HG03442 (cell line): Measurements from ENCODE around the gene RENBP.

Source experiments
- ATAC-seq: cut with Tn5 transposase; IDR thresholded peaks from one replicate; pipeline ENCODE4 v1.9.1; 2021; ENCODE audit warnings: mild to moderate bottlenecking, moderate library complexity; ENCODE audit not compliant: unreplicated experiment

RENBP gene

GRCh38 chrX:153954558-153955227 lies 10.2 kb upstream of the RENBP start:
- ATAC-seq = no peak

- no peak for ATAC-seq
Measured at GRCh38 chrX:153953892-153954557, 9.6 kb upstream of the RENBP start.

DNA sequence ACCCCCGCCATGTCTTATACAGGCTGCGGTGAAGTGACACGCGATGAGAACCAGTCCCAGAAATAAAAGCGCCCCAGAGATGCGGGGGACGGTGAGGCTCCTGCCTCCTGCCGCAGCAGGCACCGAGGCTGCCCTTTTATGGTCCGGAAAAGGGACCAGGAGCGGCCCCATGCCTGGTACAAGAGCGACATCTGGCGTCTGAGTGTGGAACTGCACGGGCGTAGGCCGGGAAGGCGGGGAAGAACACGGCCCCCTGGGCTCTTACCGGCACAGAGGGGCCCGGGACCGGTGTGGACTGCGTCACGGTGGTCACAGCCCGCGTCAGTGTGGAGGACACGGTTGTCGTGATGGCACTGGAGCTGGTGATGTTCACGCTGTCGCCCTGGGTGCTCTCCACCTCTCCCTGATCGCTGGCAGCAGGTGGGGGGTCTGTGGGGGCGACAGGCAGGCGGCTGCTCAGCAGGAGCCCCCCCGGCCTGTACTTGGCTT lies 8.9 kb upstream of the RENBP start:
- ATAC-seq = no peak

DNA sequence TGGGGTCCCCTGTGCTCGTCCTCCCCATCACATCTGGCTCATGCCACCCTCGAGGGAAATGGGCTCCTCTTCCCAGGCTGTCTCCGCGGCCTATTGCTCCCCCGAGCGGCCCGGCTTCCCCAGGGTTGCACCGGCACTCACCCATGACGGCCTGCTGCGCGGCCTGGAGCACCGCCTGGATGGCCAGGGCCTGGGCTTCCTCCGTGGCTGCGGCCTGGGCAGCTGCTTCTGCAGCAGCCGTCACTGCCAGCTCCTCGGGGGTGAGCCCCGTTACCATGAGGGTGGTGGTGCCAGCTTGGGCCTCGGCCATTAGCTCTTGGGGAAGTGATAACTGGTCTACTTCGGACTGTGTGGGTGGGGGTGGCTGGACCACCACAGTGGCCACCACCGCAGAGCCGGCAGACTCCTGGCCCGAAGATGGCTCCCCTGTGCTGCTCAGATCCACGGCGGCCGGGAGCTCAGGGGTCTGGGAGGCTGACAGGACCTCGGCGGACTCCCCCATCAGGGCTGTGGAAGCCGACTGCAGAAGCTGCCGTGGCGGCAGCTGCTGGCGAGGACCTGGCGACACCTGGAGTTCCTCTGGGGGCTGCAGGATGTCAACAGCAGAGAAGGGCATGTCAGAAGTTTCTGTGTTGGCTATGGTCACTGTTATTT lies 8.1 kb upstream of the RENBP start:
- ATAC-seq = no peak

DNA sequence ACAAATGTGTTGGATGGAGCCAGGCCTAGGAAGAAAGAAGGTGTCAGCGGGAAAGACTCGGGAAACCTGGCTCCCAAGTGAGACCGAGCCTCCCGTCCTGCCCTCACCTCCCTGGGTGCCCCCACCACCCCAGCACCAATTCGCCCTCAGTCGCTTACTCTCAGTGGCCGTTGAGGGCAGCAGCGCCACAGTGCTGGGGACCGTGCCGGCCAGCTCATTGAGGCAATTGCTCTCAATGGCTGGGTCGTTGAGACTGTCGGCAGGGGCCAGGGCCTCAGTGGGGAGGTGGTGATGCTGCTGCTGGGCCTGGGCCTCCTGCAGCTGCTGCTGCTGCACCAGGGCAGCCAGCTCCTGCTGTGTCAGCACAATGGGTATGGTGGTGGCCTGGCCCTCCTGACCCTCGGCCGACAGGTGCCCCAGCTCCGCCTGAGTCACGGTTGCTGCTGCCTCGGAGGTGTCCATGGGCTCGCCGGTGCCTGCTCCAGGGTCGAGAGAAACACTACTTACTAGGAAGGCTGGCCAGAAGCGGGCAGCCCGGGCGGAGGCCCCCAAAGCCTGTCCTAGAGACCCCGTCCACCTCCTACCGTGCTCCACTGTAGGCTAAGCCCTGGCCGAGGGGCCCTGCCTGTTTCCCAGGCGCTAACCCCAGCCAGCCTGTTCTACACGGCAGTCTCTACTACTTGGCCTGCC lies 7.4 kb upstream of the RENBP start:
- no peak for ATAC-seq

DNA sequence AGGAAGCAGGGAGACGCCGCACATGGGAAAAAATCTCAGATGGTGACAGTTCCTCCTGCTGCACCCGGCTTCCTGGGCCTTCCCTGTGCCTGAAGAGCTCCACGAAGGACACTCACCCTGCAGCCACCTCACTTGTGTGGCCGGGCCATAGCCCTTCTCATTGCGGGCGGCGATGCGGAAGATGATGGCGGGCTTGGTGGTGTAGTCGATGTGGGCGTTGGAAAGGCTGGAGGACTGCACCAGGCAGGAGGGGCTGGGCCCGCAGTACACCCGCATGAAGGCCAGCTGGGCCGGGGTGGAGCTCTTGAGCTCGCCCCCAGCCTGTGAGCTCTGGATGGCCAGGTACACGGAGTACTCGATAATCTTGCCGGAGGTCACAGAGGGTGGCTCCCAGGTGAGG lies 5.7 kb upstream of the RENBP start:
- no peak for ATAC-seq

GRCh38 chrX:153948847-153949805 lies 4.7 kb upstream of the RENBP start:
- ATAC-seq = no peak

- ATAC-seq = no peak
Measured at GRCh38 chrX:153948002-153948466, 3.6 kb upstream of the RENBP start.

- peak; percentile 47 for ATAC-seq
Measured at GRCh38 chrX:153947009-153947769, 2.7 kb upstream of the RENBP start.

- no peak for ATAC-seq
Measured at GRCh38 chrX:153945956-153946943, 1.8 kb upstream of the RENBP start.

DNA sequence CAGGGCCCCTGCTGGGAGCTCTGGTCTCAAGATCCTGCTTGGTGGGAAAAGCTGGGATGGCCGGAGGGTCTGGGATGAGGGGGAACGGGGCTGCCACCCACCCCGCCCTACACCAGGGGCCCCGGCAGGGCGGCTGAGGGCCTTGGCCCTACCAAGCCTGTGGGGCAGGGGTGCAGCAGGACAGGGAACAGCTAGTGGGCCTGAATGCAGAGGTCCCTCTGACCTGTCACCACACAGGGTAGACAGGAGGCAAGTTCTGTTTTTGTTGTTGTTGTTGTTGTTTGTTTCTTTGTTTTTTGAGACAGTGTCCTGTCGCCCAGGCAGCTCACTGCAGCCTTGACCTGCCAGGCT lies 332 bp upstream of the RENBP start:
- no peak for ATAC-seq

DNA sequence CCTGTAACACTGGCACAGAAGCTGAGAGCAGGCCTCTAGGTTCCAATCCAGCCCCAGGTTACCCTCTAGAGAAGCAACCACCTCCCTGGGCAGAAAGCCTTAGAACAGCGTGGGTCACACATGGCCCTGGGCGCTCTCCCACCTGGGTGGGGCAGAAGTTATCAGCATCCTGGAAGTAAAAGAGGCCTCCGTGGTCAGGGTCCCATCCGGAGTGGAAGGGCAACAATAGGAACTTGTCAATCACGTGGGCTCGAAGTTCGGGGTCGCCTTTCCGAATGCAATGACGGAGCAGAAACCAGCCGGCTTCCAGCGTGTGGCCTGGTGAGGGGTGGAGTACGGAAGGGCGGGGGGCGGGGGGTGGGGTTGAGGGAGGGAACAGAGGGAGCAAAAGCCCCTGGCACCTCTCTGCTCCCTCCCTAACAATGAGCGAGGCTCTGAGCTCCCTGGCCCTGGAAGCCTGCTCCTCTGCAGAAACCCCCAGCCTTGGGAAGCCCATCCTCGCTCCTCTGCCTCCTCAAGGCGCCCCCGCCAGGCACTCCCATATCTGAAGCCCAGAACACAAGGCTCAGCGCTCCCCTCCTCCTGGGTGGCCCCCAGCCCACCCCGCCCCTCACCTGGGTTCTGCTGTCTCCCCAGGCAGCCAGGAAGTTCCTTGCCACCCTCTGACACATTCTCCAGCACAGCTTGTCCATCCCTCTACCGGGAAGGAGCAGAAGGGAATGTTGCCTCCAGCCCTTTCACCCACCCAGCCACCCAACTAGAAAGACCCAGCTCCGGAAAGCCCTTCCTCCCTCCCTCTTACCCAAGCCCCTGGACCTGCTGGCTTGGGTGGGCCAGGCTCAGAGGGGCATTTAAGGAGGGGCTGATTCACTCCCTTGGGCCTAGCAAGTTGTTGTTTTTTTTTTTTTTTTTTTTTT lies 2.8 kb downstream of the RENBP start:
- ATAC-seq = no peak

- ATAC-seq = no peak
Measured at GRCh38 chrX:153939573-153939972, 4.9 kb downstream of the RENBP start.

- ATAC-seq = no peak
Measured at GRCh38 chrX:153938226-153938786, 6.1 kb downstream of the RENBP start.

DNA sequence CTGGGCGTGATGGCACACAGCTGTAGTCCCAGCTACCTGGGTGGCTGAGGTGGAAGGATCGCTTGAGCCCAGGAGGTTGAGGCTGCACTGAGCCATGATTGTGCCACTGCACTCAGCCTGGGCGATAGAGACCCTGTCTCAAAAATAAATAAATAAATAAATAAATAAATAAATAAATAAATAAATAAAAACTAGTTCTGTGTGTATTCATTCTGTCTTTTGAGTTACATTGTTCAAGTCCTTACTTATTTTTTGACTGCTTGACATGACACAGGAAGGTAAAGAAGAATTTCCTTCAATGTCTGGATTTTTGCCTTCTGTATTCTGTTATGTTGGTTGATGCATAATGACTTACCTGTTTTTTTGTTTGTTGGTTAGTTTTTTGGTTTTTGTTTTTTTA lies 7.4 kb downstream of the RENBP start:
- ATAC-seq = no peak

DNA sequence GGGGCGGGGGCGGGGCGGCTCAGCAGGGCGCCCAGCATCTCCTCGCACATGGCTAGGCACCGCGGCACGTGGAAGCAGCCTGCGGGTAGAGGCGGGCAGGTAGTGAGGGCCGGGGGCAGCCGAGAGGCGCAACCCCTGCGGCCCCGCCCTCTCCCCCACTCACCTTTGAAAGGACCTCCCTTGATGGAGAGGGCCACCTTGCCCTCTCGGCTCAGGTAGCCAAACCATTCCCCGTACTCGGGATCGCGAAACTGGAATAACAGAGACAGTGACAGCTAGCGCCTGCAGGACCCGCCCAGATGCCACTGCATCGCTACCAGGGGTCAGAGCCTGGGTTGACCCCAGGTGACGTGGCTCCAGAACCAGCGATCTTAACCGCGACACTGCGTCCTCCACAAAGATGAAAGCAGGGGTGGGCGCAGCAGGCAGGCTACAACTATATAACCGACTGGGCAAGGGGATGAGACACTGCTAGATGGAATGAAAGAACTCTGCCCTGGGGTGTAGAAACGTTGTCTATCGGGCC lies 9.1 kb downstream of the RENBP start:
- no peak for ATAC-seq
